ENCODE data around the gene TM4SF4. TPM values are rescaled to one million over a fixed set of nuclear protein-coding genes. Genes with fewer than 3 reads are reported as not detected.

Gene TM4SF4
- polyA plus RNA-seq, 3 donors: 0.08 TPM; not detected in 2

- no peak for TF ChIP-seq CTCF (IDR thresholded peaks at IDR 0.05)
- Mint-ChIP-seq H3K4me1 (peaks cover 52% of the 10 kb centered on the region), H3K27ac (no peak overlapping the region), H3K4me3 (no peak overlapping the region), H3K36me3 (peaks cover 5 to 14% of the 10 kb centered on the region in 2 donors), H3K27me3 (ENCODE audit: low read depth in 3 of 3) (peaks cover 1 to 2% (median 2%) of the 10 kb centered on the region in 3 donors), H3K9me3 (peaks cover 8 to 23% (median 19%) of the 10 kb centered on the region in 7 donors)
- H3K27ac ChIP-seq (ENCODE audit: low read depth in 1 of 2, low read length in 2 of 2): no peak overlapping the region
- no peak overlapping the region for H3K4me2 ChIP-seq (replicated peaks; ENCODE audit: extremely low read depth, low read length, poor library complexity, severe bottlenecking)
- WGBS (ENCODE audit: insufficient coverage): 93% methylated on average over 3 of the region's 3 CpGs
- no peak overlapping the region for H3K4me3 ChIP-seq (replicated peaks in 1 of 3; ENCODE audit: low read depth in 2 of 3, low read length in 3 of 3)
- no peaks in the 10 kb centered on the region for H4K20me1 ChIP-seq (ENCODE audit: insufficient read depth, low read length)
- H3K9me3 ChIP-seq (replicated peaks in 1 of 2; ENCODE audit: control insufficient read depth in 1 of 2, insufficient read depth in 1 of 2, low read length in 2 of 2): peaks cover 11 to 13% of the 10 kb centered on the region in 2 donors
- H3K9ac ChIP-seq (ENCODE audit: insufficient read depth, low read length, poor library complexity, severe bottlenecking): no peak overlapping the region
- H3K27me3 ChIP-seq (ENCODE audit: control insufficient read depth in 2 of 2, insufficient read depth in 2 of 2, low read length in 2 of 2): no peaks in the 10 kb centered on the region
- H3K36me3 ChIP-seq (replicated peaks in 1 of 2; ENCODE audit: control insufficient read depth in 1 of 2, insufficient read depth in 2 of 2, low read length in 2 of 2): no peaks in the 10 kb centered on the region
- no peaks in the 10 kb centered on the region for H3K79me2 ChIP-seq (ENCODE audit: insufficient read depth, low read length)
- no peak for DNase-seq
- intact Hi-C loops (cut with micrococcal nuclease): no loop called here
- no peak overlapping the region for H2AFZ ChIP-seq (ENCODE audit: insufficient read depth, low read depth, low read length, poor library complexity, severe bottlenecking)
- peaks cover 49 to 50% of the 10 kb centered on the region in 2 donors for H3K4me1 ChIP-seq (ENCODE audit: control insufficient read depth in 1 of 2, insufficient read depth in 2 of 2, low read length in 2 of 2)
These were observed 22.5 kb upstream of the TM4SF4 start for GRCh38 chr3:149452036-149452435.

GRCh38 chr3:149453140-149453805 is 21.2 kb upstream of the TM4SF4 start:
- WGBS (ENCODE audit: insufficient coverage): no CpG with 5 or more reads among the region's 1 CpG
- no peak overlapping the region for H2AFZ ChIP-seq (ENCODE audit: insufficient read depth, low read depth, low read length, poor library complexity, severe bottlenecking)
- intact Hi-C loops (cut with micrococcal nuclease): no loop called here

More at GRCh38 chr3:149453140-149453805, 21.2 kb upstream of the TM4SF4 start:
- Histone ChIP-seq H3K9me3 (replicated peaks in 1 of 2; ENCODE audit: control insufficient read depth in 1 of 2, insufficient read depth in 1 of 2, low read length in 2 of 2) (peaks cover 11 to 13% of the 10 kb centered on the region in 2 donors), H3K27me3 (ENCODE audit: control insufficient read depth in 2 of 2, insufficient read depth in 2 of 2, low read length in 2 of 2) (no peaks in the 10 kb centered on the region), H3K4me3 (replicated peaks in 1 of 3; ENCODE audit: low read depth in 2 of 3, low read length in 3 of 3) (no peak overlapping the region), H3K27ac (ENCODE audit: low read depth in 1 of 2, low read length in 2 of 2) (no peak overlapping the region), H3K4me2 (replicated peaks; ENCODE audit: extremely low read depth, low read length, poor library complexity, severe bottlenecking) (no peak overlapping the region), H3K9ac (ENCODE audit: insufficient read depth, low read length, poor library complexity, severe bottlenecking) (no peak overlapping the region), H4K20me1 (ENCODE audit: insufficient read depth, low read length) (no peaks in the 10 kb centered on the region), H3K36me3 (replicated peaks in 1 of 2; ENCODE audit: control insufficient read depth in 1 of 2, insufficient read depth in 2 of 2, low read length in 2 of 2) (no peaks in the 10 kb centered on the region), H3K79me2 (ENCODE audit: insufficient read depth, low read length) (no peaks in the 10 kb centered on the region), H3K4me1 (ENCODE audit: control insufficient read depth in 1 of 2, insufficient read depth in 2 of 2, low read length in 2 of 2) (peaks cover 36 to 38% of the 10 kb centered on the region in 2 donors)
- peak overlapping the region in 2 of 7 donors; percentile 42 to 63 for H3K27ac Mint-ChIP-seq
- H3K9me3 Mint-ChIP-seq: peaks cover 8 to 27% (median 19%) of the 10 kb centered on the region in 7 donors
- H3K27me3 Mint-ChIP-seq (ENCODE audit: low read depth in 3 of 3): peaks cover 1 to 2% (median 2%) of the 10 kb centered on the region in 3 donors
- H3K4me3 Mint-ChIP-seq: no peak overlapping the region
- TF ChIP-seq CTCF (IDR thresholded peaks at IDR 0.05): no peak
- no peak for DNase-seq
- H3K4me1 Mint-ChIP-seq: peaks cover 41% of the 10 kb centered on the region
- peaks cover 5 to 14% of the 10 kb centered on the region in 2 donors for H3K36me3 Mint-ChIP-seq
